Activated CD8-positive, alpha-beta memory T cell treated with anti-CD3 and anti-CD28 coated beads, Interleukin-2, amount 50 U/mL, for 24 hours (primary cell): ENCODE results near the gene MS4A10.
"Not testable (repeated sequence)": the region's sequence is repeated elsewhere in the genome, so short reads cannot be mapped to it uniquely, and the experiment has no call there.

Experiments
- DNase-seq: peaks from one replicate; pipeline ENCODE4 v3.0.0-alpha.2; 2020; ENCODE audit errors: extremely low read depth

Gene MS4A10

DNA sequence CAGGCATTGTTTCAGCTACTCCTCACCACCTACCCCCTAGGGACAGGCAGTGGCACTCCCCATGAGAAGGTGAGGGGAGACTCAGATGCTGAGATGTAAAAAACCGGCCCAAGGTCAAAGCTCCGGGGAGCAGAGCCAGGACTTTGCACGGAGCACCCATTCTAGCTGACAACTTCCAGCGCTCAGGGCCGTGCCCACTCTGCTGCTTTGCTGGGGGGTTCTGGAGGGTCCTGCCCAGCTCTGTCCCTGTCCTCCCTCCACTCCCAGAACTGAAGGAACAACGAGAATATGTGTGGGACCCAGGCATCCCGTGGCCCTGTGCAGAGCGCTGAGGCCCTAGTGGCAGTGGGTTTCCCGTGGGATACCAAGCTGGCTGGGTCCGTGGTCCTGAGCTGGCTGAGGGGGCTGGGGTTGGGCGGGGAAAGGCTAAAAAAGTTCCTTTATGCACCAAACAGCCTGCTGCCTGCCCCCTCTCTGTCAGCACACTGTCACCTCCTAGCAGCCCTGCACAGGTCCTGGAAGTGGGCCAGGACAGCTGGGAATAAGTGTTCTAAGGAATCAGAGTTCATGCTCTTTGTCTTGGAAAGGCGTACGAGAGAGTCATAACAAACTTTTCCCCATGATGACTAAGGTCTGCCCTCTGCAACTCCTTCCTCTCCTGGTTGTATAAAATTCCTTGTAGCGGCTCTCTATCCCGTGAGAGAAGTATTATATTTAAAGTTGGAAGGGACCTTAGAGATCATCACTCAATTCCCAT lies 1.9 kb downstream of the MS4A10 start:
- no peak for DNase-seq

DNA sequence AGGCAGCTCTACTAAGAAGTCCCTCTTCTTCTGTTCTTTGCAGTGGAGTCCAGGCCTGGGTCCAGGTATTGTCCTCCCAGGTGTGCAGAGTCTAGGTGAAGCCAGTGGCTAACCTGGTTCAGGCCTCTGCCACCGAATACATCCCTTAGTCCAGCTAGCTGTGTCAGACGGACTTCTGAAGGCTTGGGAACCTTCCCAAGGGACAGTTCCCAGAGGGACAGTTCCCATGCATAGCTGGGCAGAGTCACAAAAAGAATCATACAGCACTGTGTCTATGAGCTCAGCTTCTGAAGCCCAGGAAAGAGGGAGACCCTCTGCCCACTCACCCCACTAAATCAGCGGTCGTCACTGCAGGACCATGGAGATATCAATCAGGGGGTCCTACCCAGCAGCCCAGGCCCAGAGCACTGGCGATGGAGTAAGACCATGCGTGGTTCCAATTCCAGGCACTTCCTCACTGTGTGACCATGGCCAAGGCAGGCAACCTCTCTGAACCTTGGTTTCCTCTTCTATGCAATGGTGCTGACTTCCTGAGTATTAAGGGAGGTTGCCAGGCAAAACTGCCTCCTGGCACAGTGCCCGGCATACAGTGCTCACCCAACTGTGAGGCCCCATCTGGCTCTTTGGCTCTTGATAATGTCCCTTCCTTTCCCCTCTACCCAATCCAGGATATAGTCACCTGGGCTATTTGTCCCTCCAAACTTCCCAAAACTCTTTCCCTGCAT lies 3.4 kb downstream of the MS4A10 start:
- DNase-seq = no peak

DNA sequence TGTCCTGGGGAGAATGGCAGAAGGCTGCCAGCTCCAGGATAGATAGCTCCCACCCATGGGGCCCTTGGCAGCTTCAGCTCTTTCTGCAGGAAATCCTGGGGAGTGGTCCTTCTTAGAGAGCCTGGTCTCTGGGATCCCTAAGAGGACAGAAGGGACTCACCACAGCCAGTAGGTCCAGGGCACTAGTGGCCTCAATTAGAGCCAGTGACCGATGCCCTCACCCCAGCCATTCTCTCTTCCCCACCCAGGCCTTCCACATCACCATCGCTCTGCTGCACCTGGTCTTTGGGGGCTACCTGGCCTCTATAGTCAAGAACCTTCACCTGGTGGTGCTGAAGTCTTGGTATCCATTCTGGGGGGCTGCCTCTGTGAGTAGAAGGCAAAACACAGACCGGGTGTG lies 5.6 kb downstream of the MS4A10 start:
- no peak for DNase-seq

DNA sequence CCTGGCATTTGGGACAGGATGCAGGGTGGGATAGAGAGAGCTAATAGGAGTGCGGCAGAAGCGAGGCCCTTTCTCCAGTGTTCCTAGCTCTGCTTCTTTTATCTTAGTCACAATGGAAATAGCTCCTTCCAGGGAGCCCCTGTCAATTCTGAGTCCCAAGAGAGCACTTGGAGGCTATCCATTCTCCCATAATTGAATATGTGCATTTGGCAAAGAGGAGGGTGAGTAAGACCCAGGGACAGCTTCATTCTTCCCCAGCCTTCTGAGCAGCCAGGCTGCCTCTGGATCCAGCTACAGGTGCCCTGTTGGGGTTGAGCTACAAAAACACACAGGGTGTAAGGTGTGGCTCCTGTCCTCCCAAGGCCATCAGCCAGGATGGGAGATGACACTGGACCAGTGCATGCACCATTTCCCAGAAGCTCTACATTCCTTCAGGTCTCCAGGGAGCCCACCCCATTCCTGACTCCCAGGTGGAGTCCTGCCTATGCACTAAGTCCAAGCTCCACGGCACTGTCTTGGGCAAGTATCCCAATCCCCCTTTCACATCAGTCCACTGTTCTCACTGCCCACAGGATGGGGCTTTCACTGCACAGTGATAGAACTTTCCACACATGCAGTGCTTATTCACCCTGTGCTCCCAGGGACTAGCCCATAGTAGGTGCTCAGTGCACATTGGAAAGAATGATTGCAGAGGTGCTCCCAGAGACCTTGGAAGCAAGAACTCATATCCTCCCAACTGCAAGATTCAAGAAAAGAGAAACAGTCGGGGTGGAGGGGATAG lies 6.2 kb downstream of the MS4A10 start:
- no peak for DNase-seq

DNA sequence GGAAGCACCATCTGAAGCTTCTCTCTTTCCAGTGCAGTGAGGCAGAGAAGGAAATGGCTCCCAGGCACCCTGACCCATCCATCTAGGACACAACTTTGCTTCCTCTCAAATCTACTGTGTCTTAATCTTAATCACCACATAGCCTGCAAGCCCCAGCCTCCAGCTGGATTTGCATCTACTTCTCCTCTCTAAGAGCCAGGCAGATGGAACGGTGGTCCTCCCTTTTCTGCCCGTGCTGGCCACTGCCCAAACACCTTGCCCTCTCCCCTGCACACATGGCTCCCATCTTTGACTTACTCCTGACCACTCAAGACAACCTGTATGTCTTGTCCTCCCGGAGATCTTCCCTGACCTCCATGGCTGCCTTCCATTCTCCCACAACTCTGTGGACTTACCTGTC lies 7.4 kb downstream of the MS4A10 start:
- DNase-seq = no peak

DNA sequence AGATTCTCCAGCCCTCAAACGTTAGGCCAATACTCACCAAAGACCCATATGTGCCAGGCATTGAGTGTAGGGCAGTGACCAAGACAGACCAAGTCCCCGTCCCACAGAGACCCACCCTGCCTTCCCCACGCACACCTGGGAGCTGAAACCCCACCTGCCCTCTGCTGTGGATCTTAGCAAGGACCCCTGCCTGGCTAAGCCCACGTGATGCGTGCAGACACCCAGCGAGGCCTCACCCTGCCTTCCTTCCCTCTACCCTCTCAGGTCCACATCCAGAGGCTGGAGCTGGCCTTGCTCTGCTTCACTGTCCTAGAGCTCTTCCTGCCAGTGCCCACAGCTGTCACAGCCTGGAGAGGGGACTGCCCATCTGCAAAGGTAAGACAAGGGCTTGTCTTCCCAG lies 10.2 kb downstream of the MS4A10 start:
- DNase-seq = no peak

DNA sequence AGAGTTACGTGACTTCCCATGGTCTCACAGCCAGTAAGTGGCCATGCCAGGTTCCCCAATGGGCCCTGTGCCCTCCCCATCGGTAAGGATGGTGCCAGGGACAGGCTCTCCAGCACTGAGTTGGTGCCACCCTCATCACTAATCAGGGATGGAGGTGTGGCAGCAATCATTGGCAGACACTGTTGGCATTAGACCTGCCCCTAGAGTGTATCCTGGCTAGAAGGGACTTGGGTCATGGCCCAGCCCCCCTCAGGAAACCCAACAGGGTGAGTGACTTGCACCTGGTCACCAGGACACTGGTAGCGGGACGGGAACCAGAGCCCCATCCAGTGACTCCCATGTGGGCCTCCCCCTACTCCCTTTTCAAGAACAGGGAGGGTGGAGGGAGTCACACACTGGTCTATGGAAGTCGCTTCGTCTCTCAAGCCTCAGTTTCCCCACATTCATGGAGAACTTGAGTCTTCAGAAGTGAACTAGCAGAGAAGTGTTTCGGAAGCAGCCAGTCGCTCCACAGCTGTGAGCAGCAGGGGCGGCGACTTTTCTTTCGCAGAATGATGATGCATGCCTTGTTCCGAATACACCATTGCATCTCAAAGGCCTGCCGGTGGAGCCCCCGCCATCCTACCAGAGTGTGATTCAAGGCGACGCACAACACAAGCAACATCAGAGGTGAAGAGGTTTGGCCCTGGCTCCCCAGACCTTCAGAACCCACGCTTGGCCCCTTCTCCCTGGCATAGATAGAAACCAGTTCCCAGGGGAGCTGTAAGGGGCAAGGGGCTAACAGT lies 12.9 kb downstream of the MS4A10 start:
- DNase-seq = no peak

DNA sequence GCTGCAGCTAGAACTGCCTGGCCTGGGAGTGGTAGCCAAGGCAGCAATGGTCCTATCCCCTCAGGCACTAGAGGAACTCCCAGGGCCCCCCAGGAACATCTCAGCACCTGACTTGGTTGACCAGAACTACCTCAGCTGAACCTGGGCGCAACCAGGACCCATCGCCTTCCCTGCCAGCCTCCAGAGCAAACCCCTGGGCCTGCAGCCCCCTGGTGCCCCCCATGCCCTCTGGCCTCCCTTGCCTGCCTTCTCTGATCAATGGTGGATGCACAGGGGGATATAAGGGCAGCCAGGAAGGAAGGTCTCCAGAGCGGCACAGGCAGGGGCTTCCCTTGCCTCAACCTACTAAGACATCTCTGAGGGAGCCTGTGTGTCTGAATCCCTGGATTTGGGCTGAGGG lies 13.5 kb downstream of the MS4A10 start:
- DNase-seq = no peak

DNA sequence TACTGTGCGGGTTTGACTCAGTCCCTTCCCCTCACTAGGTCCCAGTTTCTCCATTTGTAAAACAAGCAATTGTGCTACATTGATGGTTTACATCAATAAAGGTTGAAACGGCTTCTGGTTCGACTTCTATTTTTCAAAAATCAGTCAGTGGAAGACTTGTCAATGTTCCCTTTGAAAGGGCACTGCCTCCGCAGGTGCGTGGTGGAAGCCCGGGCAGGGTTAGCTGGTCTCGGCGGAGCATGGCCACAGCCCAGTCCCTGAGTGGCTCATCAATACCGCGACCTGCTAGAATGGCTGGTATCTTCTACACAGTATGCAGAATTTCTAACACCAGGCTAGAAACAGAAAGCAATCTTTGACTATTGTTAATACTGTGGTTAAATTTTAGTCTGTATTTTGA lies 16.1 kb downstream of the MS4A10 start:
- no peak for DNase-seq

DNA sequence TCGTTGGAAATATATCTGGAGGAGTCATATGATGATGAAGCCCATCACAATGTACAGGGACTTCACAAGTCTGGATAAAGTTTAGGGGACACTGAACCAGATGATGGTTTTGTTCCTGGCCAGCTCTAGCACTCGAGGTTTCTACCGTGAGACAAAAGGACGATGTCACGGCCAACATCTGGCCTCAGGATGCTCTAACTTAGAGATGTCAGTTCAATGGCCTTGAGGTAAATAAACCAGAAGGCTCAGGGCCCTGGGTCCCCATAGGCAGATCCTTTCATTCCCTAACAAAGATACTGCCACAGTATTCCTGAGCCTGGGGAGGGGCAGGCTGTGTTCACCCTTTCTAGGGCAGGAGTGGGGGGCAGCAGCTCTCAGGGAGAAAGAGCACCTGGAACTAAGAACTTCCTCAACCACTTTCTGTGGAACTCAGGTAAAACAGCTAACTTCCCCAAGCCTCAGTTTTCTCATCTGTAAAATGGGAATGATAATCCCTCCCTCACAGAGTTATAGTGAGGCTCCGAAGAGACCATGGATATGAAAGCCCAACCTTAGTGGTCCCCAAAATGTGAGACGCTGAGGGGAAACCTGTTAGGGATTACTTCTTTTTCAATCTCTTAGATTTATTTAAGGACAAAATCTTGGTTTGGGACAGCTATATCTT lies 18.3 kb downstream of the MS4A10 start:
- DNase-seq = no peak

DNA sequence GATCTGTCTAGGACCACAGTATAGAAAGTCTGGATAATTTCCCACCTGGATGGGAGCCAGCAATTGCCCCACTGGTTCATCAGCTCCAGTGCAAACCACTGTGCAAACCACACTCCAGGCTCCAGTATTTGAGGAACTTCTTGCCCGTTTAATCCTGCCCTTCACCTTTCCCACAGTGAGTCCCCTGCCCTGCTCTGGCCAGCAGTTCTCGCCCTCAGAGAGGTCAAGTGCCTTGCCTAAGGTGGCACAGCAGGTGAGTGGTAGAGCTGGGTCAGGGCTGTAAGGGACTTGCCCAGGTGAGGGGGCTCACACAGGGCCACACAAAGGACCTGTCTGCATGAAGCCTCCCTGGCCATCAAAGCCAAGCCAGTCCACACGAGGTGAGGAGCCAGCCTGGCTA lies 24.1 kb downstream of the MS4A10 start:
- no peak for DNase-seq

DNA sequence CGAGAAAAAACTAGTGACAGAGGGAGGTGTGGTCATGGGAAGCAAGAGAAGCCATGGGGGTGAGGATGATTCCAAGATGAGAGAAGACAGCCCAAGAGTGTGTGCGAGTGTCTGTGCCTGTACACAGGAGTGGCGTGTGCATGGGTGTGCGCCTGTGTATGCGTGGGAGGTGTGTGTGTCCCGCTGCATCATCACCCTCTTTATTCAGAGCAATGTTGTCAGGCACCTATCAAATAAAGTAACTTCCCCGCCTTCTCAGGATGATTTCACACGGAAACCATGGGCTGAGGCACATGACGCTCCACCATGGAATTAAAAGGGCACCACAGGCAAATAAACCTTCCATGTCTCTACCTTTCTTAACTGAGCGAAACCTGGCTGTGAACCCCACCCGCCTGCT lies 24.6 kb downstream of the MS4A10 start:
- no peak for DNase-seq

DNA sequence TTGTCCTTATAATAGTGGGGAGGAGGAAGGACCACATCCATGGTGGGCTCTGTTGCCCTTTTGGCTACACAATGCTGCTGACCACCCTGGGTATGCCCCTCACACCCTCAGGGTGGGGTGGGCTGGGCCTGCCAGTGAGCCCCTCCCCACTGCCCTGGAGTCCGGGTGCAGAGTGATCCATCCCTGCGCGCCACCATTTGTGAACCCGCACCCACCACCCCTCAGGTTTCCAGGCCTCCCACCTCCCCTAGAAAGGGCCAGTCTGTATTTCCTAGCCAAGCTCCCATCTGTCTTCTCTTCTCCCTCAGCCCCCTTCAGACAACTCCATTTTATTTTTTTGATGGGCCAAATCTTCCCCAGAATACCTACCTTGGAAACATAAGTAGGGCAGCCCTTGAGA lies 25.0 kb downstream of the MS4A10 start:
- no peak for DNase-seq

DNA sequence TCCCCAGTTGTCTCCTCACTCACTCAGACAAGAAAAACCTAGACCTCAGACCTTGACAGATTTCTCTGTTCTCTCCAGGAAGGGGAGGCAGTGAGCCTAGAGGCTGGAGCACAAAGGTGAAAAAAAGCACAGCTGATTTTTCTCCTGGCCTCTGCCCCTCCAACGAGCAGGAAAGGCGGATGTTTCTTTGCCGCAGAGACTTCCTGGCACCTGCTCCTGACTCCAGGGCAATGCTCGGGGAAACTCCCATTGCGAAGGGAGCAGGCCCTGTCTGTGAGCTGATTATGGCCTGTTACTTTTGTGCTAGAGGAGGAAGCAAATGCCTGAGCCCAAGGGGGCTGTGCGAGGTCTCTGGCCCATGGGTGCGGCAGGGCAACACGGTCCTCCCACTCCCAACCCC lies 25.4 kb downstream of the MS4A10 start:
- no peak for DNase-seq

DNA sequence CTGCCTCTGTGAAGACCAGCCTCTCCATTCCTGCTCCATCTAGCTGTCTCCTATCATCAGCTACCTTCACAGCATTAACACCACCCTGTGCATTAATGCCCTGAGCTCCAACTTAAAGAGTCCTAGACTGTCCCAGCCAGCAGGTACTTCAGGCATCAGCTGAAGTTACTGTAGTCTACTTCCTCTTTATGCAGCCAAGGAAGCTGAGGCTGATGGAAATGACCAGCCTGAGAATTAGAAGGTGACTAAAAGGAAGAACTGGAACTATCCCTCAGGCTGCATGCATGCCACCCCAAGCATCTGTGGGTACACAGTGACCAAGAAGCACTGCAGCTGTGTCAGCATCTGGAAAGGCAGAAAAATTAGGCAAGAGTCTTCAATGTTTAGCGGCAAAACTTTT lies 28.2 kb downstream of the MS4A10 start:
- no peak for DNase-seq

DNA sequence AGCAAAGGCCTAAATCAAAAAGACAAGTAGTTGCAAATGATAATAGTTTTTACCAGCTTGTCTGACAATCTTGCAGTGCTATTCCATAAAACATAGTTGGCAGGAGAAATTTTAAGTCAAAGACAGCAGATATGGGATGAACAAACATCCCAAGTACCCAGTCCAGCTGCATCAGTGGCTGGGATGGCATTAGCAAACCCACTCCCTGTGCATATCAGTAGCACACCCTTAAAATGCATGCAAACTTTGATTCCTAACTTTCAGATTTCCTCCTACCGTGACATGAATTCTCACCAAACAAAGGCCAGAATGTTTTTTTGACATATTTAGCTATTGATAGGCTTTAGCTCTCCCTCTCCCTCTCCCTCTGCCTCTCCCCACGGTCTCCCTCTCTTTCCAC lies 29.0 kb downstream of the MS4A10 start:
- no peak for DNase-seq

DNA sequence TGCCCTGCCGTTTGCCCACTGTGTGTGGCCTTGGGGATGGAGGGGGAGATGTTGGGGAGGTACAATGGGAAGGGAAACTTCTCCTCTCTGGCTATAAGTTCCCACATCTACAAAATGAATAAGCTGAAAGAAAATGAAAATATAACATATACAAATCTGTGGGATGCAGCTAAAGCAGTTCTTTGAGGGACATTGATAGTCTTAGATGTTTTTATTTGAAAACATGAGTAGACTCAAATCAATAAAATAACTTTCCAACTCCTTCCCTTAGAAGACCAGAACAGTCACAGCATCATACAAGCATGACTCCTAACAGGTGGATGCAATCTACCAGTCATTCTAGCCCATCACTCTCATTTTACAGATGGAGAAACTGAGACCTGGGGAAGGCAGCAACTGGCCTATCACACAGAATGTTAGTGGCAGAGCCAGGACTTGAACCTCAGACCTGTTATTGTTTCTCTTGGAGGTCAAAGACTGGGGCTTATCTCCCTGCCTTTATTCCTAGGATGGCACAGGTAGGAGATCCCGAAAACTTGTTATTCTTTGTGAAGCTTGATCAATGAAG lies 31.5 kb downstream of the MS4A10 start:
- DNase-seq = no peak

DNA sequence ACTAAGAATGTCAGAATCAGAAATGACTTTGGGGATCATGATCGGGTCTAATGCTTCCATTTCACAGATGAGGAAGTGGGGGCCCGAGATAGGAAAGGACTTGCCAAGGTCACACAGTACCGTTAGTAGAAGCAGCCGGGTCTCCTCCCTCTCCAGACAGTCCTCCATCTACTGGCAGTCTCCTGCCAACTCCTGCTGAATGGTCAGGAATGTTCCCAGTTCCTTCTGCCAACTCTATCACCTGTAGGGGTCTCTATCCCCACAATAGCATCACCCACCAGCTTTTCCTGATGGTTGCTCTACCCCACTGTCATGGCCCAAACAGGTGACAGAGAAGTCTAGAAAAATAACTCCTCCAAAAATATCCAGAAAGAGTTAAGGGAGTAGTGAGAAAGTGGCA lies 32.9 kb downstream of the MS4A10 start:
- DNase-seq = no peak

DNA sequence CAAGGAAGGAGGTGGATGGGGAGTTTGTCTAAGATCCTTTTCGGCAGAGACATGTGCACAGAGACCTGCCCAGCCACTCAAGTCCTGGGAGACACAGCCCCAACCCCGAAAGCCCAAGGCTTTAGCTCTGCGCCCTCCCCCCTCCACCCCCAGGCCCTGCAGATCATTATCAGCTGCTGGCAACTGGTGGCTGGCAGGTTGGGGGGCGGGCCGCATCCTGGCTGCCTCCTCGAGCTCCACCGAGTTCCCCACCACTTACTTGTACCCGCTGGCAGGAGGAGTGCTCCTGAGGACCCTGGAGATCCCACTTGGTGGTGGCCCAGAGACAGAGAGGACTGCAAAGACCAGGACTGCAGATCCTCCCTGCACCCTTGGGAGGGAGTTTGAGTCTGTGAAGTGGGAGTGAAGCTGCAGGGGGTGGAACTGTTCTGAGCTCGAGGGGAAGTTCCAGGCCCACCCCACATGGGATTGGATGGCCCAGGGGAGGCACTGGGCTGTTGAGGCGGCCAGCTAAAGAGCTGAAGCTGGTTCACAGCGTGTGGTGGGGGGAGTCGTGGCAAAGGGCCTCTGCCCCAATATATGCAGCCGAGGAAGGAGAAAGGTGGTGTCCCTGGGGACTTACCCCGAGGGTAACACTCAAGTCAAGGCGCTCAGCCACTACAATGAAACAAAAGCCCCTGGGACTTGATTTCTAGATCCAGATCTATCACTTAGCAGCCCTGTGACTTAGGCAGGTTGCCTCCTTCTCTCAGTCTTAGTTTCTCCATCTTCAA lies 36.9 kb downstream of the MS4A10 start:
- DNase-seq = no peak

DNA sequence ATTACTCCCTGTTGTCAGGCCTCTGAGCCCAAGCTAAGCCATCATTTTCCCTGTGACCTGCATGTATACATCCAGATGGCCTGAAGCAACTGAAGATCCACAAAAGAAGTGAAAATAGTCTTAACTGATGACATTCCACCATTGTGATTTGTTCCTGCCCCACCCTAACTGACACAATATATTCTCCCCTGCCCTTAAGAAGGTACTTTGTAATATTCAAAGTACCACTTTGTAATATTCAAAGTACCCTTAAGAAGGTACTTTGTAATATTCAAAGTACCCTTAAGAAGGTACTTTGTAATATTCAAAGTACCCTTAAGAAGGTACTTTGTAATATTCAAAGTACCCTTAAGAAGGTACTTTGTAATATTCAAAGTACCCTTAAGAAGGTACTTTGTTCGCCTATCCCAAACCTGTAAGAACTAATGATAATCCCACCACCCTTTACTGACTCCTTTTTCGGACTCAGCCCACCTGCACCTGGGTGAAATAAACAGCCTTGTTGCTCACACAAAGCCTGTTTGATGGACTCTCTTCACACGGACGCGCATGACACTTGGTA lies 38.7 kb downstream of the MS4A10 start:
- not testable (repeated sequence) for DNase-seq
